GM12874 (cell line): Measurements from ENCODE around the gene POLK.

Source experiments
- TF ChIP-seq, protein P1 (sequence below): IDR thresholded peaks from 2 replicates; pipeline ENCODE4 v1.5.1; 2011; ENCODE audit warnings: low read depth, mild to moderate bottlenecking, control low read depth, low read length, moderate library complexity; ENCODE audit not compliant: insufficient read depth

The POLK gene

DNA sequence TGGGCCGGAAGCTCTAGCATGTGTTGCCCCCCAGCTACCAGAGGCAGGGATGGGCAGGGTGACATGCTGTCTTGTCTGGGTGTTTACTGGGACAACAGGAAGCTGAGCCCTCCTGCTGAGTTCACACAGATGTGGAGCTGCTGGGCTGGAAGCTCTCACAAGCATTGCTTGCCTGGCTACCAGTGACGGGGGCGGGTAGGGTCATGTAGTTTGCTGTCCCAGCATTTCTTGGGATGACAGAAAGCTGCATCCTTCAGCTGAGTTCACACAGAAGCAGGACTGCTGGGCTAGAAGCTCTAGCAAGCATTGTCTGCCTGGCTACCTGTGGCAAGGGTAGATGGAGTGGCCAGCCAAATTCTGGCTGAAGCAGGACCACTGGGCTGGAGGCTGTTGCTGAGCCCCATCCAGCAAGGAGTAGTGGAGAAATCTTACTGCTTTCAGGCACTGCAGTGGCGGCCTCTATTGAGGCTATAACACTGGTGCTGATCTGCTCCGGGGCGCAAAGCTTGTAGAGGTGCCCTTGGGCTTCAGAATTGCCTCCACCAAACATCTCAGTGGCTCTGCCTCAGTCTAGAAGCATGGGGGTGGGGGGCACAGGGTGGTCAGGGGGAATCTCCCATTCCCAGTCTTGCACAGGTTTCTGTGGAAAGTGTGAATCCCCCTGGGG, 25.1 kb downstream of the POLK start:
- TF ChIP-seq, protein P1, sequence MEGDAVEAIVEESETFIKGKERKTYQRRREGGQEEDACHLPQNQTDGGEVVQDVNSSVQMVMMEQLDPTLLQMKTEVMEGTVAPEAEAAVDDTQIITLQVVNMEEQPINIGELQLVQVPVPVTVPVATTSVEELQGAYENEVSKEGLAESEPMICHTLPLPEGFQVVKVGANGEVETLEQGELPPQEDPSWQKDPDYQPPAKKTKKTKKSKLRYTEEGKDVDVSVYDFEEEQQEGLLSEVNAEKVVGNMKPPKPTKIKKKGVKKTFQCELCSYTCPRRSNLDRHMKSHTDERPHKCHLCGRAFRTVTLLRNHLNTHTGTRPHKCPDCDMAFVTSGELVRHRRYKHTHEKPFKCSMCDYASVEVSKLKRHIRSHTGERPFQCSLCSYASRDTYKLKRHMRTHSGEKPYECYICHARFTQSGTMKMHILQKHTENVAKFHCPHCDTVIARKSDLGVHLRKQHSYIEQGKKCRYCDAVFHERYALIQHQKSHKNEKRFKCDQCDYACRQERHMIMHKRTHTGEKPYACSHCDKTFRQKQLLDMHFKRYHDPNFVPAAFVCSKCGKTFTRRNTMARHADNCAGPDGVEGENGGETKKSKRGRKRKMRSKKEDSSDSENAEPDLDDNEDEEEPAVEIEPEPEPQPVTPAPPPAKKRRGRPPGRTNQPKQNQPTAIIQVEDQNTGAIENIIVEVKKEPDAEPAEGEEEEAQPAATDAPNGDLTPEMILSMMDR = no peak

GRCh38 chr5:75538211-75538610, 26.5 kb downstream of the POLK start:
- TF ChIP-seq, protein P1 = no peak

GRCh38 chr5:75545131-75545530, 33.4 kb downstream of the POLK start:
- TF ChIP-seq, protein P1 = no peak

- TF ChIP-seq, protein P1 = no peak
These were observed 35.1 kb downstream of the POLK start for GRCh38 chr5:75546830-75547229.

DNA sequence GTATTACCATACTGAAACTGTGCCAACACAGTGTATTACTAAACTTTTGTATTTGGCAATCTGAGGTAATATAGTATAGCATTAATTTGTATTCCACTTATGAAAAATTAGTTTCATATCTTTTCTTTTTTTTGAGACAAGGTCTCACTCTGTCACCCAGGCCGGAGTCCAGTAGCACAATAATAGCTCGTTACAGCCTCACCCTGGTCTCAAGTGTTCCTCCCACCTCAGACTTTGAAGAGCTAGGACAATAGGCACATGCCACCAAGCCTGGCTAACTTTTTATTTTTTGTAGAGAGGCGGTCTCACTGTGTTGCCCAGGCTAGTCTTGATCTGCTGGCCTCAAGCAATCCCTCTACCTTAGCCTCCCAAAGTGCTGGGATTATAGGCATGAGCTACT, 36.1 kb downstream of the POLK start:
- TF ChIP-seq, protein P1 = no peak

GRCh38 chr5:75550597-75550996, 38.9 kb downstream of the POLK start:
- TF ChIP-seq, protein P1 = no peak

DNA sequence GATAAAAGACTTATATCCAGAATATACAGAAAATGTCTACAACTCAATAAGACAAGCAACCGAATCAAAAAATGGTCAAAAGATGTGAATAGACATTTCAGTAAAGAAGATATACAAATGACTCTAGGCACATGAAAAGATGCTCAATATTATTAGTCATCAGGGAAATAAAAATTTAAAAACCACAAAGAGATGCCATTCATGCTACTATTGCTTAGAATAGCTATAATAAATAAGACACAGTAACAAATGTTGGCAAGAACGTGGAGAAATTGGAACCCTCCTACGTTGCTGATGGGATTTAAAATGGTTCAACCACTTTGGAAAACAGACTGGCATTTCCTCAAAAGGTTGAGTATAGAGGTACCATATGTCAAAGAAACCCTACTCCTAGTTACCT, 39.8 kb downstream of the POLK start:
- TF ChIP-seq, protein P1 = no peak
